HG03095 (cell line): ENCODE data around the gene SVIL.

Experiments used
- ATAC-seq: cut with Tn5 transposase; IDR thresholded peaks from one replicate; pipeline ENCODE4 v1.9.1; 2021; ENCODE audit warnings: moderate library complexity; ENCODE audit not compliant: unreplicated experiment

Gene SVIL

GRCh38 chr10:29650552-29650944, 15.8 kb upstream of the SVIL start:
- ATAC-seq: no peak

GRCh38 chr10:29649561-29650551, 15.1 kb upstream of the SVIL start:
- ATAC-seq: no peak

- no peak for ATAC-seq
These were observed 14.2 kb upstream of the SVIL start for GRCh38 chr10:29648983-29649268.

- ATAC-seq: no peak
These were observed 13.6 kb upstream of the SVIL start for GRCh38 chr10:29648114-29648982.

GRCh38 chr10:29647478-29647877, 12.7 kb upstream of the SVIL start:
- ATAC-seq: no peak

GRCh38 chr10:29646960-29647461, 12.2 kb upstream of the SVIL start:
- ATAC-seq: no peak

- no peak for ATAC-seq
These were observed 11.6 kb upstream of the SVIL start for GRCh38 chr10:29646238-29646902.

GRCh38 chr10:29643771-29644501, 9.2 kb upstream of the SVIL start:
- ATAC-seq: no peak

GRCh38 chr10:29642990-29643389, 8.2 kb upstream of the SVIL start:
- no peak for ATAC-seq

- ATAC-seq: no peak
These were observed 2.8 kb upstream of the SVIL start for GRCh38 chr10:29637537-29637936.

GRCh38 chr10:29636178-29636577, 1.4 kb upstream of the SVIL start:
- ATAC-seq: no peak

- no peak for ATAC-seq
These were observed 957 bp upstream of the SVIL start for GRCh38 chr10:29635711-29636144.

GRCh38 chr10:29634105-29634504, 666 bp downstream of the SVIL start:
- ATAC-seq: no peak

- no peak for ATAC-seq
These were observed 3.8 kb downstream of the SVIL start for GRCh38 chr10:29631049-29631339.

- ATAC-seq: no peak
These were observed 4.3 kb downstream of the SVIL start for GRCh38 chr10:29630205-29631048.

- no peak for ATAC-seq
These were observed 5.8 kb downstream of the SVIL start for GRCh38 chr10:29628912-29629526.

GRCh38 chr10:29628311-29628710, 6.5 kb downstream of the SVIL start:
- no peak for ATAC-seq

GRCh38 chr10:29627201-29628132, 7.3 kb downstream of the SVIL start:
- ATAC-seq: no peak
